Inferior parietal cortex (tissue), 1 donor: ENCODE results near the gene CDH4.

ENCODE experiments used
- DNase-seq: peaks from one replicate; pipeline ENCODE4 v3.0.0-alpha.2; 2016; ENCODE audit errors: extremely low spot score

The CDH4 gene

DNA sequence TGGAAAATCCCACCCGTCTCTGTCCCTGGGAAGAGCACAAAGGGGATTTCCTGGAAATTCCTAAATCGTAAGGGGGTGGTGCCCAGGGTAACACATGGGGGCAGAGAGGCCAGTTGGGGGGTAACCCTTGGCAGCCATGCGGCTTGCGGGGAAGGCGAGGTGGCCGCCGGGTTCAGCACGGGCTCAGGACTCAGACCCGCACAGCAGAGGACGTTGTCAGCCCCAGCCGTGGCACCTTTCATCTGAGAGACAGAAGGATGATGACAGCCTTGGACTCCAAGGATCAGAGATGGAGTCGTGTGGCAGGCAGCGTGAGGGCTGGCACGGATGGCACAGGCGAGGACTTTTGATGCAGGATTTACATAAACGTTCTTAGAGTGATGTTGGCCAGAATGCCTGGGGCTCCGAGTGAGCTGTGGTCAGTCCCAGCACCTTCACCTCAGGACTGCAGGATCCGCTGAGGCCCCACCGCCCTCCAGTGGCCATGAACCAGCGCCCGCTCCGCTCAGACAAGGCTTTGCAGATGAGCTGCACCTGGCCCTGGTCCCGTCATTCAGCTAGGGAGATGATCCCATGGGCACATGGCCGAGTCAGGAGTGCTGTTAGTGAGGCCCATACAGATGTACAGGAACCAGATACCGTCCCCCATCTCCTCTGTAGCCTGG lies 623.3 kb downstream of the CDH4 start:
- DNase-seq = peak; percentile 28

DNA sequence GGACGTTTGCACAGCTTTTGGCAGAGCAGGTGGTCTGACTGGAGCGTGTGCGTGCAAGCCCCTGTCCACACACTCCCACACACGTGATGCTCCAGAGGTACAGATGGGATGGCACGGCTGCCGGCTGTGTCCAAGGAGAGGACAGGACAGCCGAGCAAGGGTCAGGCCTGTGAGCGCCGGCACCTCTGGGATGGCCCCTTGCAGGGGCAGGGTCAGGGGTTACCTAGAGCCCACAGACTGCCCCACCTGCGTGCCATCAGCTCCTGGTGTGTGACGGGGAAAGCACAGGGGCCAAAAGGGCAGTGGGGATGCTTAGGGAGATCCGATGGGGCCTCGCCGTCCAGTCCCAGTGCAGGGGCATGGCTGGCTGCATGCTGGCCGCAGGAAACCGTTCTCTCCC lies 623.9 kb downstream of the CDH4 start:
- DNase-seq = no peak

- DNase-seq = no peak
Measured at GRCh38 chr20:61876952-61877728, 625.1 kb downstream of the CDH4 start.

- no peak for DNase-seq
Measured at GRCh38 chr20:61877776-61878477, 625.9 kb downstream of the CDH4 start.

DNA sequence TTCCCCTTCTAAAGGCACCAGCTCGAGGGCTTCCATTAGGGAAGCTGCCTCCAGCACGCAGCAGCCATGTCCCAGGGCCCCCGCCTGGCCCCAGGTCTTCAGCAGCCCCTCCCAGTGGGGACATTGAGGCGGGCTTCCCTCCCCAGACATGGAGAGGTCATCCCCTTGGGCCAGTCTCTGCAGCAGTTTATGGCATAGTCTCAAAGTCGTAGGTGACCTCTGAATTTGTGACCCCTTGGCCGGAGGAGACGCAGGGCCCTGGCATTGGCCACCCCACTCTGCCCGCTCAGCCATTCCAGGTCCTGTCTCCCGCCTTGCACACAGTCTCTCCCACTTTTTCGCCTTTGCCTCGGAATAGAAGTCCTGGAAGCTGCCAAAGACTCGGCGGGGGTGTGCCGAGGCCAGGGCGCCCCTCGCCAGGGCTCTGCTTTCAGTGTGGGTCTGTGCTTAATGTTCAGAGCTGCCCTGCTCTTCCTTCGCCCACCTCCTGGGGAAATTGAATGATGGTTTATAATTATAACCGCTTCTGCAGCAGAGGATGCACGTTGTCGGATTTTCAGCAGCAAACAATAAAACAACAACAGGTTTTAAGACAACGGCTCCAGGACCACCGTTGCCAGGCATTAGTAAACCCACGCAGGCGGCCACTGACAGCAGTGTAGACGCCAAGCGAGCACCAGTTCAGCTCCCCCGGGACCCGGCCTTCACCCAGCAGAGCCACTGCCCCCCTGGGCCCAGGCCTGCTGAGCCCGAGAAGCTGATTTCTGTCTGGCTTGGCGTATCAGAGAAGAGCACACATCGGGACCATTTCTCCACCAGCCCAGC lies 626.6 kb downstream of the CDH4 start:
- DNase-seq = no peak

DNA sequence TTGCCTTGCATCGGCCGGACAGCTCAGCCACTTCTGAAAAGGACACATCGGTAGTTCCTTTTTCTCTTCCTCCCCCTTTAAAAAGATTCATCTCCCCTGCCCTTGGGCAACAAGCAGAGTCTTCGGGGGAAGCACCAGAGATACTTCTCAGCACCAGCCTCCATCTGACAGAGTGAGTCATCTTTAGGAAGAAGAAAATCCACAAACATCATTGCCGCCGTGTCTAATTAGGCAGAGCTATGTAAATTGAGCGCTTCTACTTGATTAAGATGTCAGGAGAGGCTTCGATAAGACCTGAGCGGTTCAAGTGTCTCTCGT lies 627.2 kb downstream of the CDH4 start:
- DNase-seq = no peak

DNA sequence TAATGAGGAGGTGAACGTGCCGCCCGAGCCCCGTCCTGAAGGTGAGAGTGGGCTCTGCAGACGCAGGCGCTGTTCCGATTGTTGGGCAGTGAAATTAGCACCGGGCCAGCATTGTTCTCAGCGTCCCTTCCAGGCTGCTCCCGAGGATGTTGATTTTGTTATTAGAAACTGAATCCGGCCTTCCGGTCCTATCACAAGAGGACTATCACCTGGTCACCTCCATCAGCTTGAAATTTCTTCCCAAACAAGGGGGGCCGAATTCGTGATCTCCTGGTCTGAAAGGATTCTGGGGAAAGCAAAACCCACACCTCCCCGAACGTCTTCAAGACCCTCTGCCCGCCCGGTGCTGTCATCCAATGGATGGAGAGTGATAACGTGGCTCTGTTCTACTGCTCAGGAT lies 627.6 kb downstream of the CDH4 start:
- no peak for DNase-seq

DNA sequence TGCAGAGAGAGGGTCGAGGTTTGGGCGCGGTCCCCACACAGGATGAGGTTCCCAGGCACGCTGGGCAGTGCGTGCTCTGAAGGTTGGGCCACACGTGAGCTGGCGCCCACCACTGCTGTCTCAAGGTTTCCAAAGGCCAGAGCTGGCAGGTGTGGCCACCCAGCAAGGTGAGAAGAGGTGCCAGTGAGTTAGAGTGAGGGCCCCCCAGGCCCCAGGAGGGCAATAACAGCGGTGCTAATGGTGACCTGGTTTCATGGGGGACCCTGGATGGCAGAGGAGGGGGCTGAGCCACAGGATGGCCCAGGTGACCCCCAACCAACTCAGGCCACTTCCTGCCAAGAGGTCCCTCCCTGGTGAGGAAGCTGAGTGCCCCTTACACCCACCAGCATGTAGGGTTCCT lies 628.6 kb downstream of the CDH4 start:
- DNase-seq = no peak

GRCh38 chr20:61881416-61881815 lies 629.4 kb downstream of the CDH4 start:
- DNase-seq = no peak

- DNase-seq = no peak
Measured at GRCh38 chr20:61881861-61882260, 629.8 kb downstream of the CDH4 start.

DNA sequence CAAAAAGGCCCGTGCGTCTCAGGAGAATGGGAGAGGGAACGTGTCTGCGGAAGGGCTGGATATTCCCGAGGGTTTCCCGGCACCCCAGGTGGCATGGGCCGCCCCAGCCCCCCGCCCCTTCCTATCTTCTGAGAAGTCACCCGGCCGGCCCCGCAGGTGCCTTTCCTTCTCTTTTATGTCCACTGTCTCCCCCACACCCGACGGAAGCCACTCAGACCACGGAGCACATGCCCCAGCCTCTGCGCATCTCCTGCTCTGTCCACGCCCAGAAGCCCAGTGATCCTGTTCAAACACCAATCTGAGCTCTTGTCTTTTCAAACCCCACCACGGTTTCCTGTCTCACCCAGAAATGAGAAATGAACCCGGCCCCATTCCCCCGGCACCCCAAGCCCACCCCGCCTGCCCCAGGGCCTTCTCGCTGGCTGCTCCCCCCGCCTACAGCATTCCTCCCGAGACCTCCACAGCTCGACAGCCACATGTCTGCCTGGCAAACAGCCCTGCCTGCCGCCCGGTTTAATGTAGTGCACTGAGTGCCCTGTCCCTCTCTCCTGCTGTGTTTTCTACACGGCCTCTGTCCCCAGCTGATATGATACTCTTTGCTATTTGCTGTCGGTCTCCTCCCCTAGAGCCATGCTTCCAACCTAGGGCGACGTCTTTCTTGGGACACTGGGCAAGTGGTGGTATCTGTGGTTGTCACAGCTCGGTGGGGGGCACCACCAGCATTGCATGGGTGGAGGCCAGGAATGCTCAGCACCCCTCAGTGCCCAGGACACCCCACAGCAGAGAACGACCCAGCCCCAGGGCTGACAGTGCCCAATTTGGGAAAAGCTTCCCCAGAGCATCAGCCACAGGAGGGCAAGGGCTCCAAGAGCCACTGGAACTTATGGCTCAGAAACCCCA lies 630.9 kb downstream of the CDH4 start:
- no peak for DNase-seq

- no peak for DNase-seq
Measured at GRCh38 chr20:61883857-61884393, 631.9 kb downstream of the CDH4 start.

GRCh38 chr20:61884571-61885389 lies 632.7 kb downstream of the CDH4 start:
- DNase-seq = no peak

DNA sequence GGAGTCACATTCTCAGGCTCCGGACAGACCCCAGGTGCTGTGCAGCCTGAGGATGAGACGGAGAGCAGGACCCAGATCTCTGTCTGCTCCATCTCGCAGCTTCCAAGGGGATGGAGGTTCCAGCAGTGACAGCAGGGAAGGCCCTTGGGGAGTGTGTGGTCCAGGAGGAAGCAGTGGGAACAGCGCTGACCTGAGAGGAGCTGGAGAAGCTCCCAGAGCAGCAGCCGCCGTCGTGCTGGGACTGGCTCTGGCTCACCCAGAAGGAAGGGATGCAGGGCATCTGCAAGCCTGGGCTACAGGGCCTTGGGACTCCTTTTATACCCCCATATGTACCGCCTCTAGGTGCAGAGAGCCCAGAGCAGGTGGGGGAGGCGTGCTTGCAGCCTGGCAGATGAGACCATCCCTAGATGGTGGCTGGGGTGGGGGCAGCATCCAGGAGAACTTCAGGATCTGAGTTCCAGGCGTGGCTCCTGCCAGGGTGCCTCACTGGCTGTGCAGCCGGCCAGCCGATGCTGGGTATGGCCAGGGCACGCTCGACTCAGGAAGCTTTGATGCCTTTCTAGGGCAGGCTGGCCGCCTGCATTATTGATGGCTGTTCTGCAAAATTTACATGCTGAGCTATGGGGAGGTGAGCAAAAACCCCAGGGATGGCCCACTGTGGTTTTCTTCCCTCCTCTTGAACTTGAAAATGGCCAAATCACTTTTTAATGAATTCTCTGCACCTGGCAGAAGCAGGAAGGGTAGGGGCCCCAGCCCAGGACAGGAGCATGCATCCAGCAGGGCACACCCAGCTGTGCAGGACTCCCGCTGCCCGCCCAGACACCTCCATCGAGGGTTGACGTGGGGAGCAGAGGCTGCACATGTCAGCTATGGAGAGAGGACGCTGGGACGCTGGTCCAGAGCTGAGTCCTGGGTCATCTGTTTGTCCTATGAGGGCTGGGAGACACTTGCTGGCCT lies 634.0 kb downstream of the CDH4 start:
- no peak for DNase-seq

- peak; percentile 53 for DNase-seq
Measured at GRCh38 chr20:61886721-61887595, 634.9 kb downstream of the CDH4 start.

DNA sequence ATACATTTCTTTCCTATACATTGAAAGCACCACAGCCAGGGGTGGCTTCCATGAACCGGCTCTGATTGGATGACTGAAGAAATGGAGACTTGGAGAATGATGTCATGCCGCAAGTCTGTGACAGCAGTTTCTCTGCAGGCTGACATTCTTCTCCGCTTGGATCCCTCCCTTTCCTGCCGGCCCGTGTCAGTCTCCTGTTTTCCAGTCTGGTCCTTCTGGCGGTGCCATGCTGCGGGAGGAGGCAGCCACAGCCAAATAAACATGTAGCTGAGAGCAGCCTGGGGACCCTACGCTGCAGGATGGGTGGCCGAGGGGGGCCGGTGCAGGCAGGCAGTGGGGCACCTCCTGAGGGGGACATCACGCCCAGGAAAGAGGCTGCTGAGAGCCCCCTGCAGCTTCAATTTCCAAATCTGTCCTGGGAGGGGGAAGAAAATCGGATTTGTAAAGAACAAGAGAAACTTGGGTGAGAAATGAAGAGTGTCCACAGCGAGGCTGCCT lies 635.6 kb downstream of the CDH4 start:
- no peak for DNase-seq

DNA sequence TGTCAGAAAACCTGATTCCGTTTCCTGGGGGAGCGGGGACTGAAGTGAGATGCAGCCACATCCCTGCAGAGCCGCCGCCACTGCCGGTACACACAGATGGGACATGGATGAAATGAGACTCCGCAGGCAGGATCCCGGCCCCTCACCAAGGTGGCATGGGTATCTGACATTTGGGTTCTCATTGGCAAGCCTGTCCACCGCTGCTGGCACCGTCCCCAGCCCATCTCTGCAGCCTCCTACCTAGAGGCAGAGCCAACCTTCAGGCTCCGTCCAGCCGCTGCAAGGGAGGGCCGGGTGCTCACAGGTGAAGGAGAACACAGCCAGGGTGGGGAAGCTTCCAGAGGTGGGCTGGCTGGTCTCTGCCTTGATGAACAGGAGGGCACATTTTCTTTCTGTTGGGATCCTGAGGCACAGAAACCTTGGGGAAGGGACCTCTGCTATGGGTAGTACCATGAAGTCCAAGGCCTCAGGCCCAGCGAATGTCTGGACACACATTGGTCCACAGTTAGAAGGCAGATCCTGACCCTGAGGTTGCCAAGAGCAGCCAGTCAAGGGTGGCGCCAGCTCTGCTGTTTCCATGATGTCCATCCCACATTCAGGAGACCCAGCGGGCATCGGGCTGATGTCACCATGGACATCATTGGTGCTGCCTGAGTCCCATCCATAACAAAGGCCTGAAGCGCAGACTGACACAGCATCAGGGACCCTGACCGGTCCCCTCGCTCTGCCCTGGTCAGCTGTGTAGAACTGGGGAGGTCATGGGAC lies 636.2 kb downstream of the CDH4 start:
- no peak for DNase-seq
